ENCODE measurements around the gene FOXL1.

Gene FOXL1

GRCh38 chr16:86575754-86576557, 2.4 kb upstream of the FOXL1 start:
- TF ChIP-seq FOXP2 (optimal IDR thresholded peaks at IDR 0.05; ENCODE audit: borderline replicate concordance, extremely low read depth, extremely low read length, insufficient read depth) = no peak
- TF ChIP-seq POLR2AphosphoS5 (IDR thresholded peaks at IDR 0.05; ENCODE audit: low read depth, low read length) = peak; percentile 94
- no peak for TF ChIP-seq SIN3A (IDR thresholded peaks at IDR 0.05; ENCODE audit: borderline replicate concordance, insufficient read depth, low read length)
- peak; percentile 59; the same call in 1 of the 2 replicates for TF ChIP-seq TAF1 (IDR thresholded peaks at IDR 0.05; ENCODE audit: borderline replicate concordance, insufficient read depth, low read length)
- peak in 1 of 2 experiments; percentile 23; a peak in 1 of 4 replicates for TF ChIP-seq REST (IDR thresholded peaks at IDR 0.05; ENCODE audit: insufficient read depth in 1 of 2, low read depth in 2 of 2, low read length in 2 of 2)

GRCh38 chr16:86576591-86577313, 1.6 kb upstream of the FOXL1 start:
- TF ChIP-seq REST (IDR thresholded peaks at IDR 0.05; ENCODE audit: insufficient read depth in 1 of 2, low read depth in 2 of 2, low read length in 2 of 2) (no peak), SIN3A (IDR thresholded peaks at IDR 0.05; ENCODE audit: borderline replicate concordance, insufficient read depth, low read length) (peak; percentile 23; the same call in 1 of the 2 replicates)

GRCh38 chr16:86577314-86577971, 906 bp upstream of the FOXL1 start:
- TF ChIP-seq TAF1 (IDR thresholded peaks at IDR 0.05; ENCODE audit: borderline replicate concordance, insufficient read depth, low read length) (no peak), SIN3A (IDR thresholded peaks at IDR 0.05; ENCODE audit: borderline replicate concordance, insufficient read depth, low read length) (no peak), POLR2AphosphoS5 (IDR thresholded peaks at IDR 0.05; ENCODE audit: low read depth, low read length) (no peak), FOXP2 (optimal IDR thresholded peaks at IDR 0.05; ENCODE audit: borderline replicate concordance, extremely low read depth, extremely low read length, insufficient read depth) (no peak), REST (IDR thresholded peaks at IDR 0.05; ENCODE audit: insufficient read depth in 1 of 2, low read depth in 2 of 2, low read length in 2 of 2) (no peak)

- TF ChIP-seq POLR2AphosphoS5 (IDR thresholded peaks at IDR 0.05; ENCODE audit: low read depth, low read length) = no peak
- no peak for TF ChIP-seq TAF1 (IDR thresholded peaks at IDR 0.05; ENCODE audit: borderline replicate concordance, insufficient read depth, low read length)
- TF ChIP-seq REST (IDR thresholded peaks at IDR 0.05; ENCODE audit: insufficient read depth in 1 of 2, low read depth in 2 of 2, low read length in 2 of 2) = no peak
- no peak for TF ChIP-seq FOXP2 (optimal IDR thresholded peaks at IDR 0.05; ENCODE audit: borderline replicate concordance, extremely low read depth, extremely low read length, insufficient read depth)
- TF ChIP-seq SIN3A (IDR thresholded peaks at IDR 0.05; ENCODE audit: borderline replicate concordance, insufficient read depth, low read length) = no peak
These were observed 390 bp downstream of the FOXL1 start for GRCh38 chr16:86578611-86579267.

All from PFSK-1 (cell line).